ENCODE measurements around the gene GPR34.

The GPR34 gene

DNA sequence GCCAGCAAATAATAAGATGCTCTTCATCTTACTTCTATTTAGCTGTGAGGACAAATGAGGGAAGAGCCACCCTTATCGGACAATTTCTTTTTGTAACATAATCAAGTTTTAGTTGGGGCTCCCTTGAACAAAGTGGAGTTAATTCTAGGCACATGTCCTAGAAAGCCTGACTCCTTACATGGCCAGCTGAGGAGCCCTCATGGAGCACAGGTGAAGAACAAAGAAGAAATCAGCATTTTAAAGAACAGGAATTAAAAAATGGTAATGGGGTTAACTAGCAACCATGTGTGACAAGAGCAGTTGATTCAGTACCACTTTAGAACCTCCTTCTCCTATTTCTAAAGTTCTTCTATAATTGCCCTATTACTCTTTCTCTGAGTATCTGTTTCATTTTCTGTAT is 51.1 kb downstream of the GPR34 start:
- DNase-seq = no peak

Measured in cerebellar nuclear complex (tissue), 1 donor.